ENCODE results near the gene PATL1. TPM values are rescaled to one million over a fixed set of nuclear protein-coding genes. Genes with fewer than 3 reads are reported as not detected.

The PATL1 gene
- total and polyA plus RNA-seq, 2 of the 8 experiments (the other 6 are each of a cell fraction or from before 2014, with no cell fraction given), result 30.4 to 33.4 TPM

GRCh38 chr11:59654893-59655292 lies 13.9 kb downstream of the PATL1 start:
- no peak overlapping the region for H3K18ac ChIP-seq (ENCODE audit: extremely low read depth, low read length)
- no peak overlapping the region for H3K23ac ChIP-seq (ENCODE audit: insufficient read length)
- POLR2A ChIA-PET (ENCODE audit: partially characterized antibody), result interaction anchor here (1.0 kb wide), 2 partner anchors 15 to 16 kb away, joined by 3 read pairs; no protein-coding TSS in a partner anchor
- H2BK15ac ChIP-seq (ENCODE audit: low read length), result no peak overlapping the region
- H3K9me3 ChIP-seq (ENCODE audit: insufficient read depth in 2 of 2, low read depth in 1 of 2, low read length in 1 of 2), result no peaks in the 10 kb centered on the region
- 89% methylated on average over 4 of the region's 4 CpGs; no CpG with 5 or more reads in 1 of the 2 experiments for WGBS, 2 experiments (ENCODE audit: extremely low coverage in 1 of 2, insufficient coverage in 1 of 2, insufficient read length in 1 of 2, insufficient replicate concordance in 2 of 2, low coverage in 1 of 2, low lambda C conversion rate in 2 of 2, missing lambda C conversion rate in 1 of 2)
- peaks cover 0 to 5% of the 10 kb centered on the region in 2 experiments for H4K20me1 ChIP-seq (replicated peaks in 1 of 2; ENCODE audit: control insufficient read depth in 1 of 2, insufficient read depth in 2 of 2, low read length in 2 of 2)
- no peak for FAIRE-seq
- no peak overlapping the region for H2BK12ac ChIP-seq (ENCODE audit: low read depth, low read length)
- H2BK20ac ChIP-seq (ENCODE audit: low read length), result no peak overlapping the region
- H3K4me1 ChIP-seq (replicated peaks in 1 of 4; ENCODE audit: control insufficient read depth in 3 of 4, insufficient read depth in 4 of 4, low read length in 3 of 4), result no peaks in the 10 kb centered on the region
- no peak overlapping the region for H3K56ac ChIP-seq (replicated peaks; ENCODE audit: insufficient read length, low read depth, low read length)
- H3K27ac ChIP-seq (ENCODE audit: low read depth, low read length), result no peak overlapping the region
- H3K27me3 ChIP-seq (replicated peaks in 1 of 4; ENCODE audit: control insufficient read depth in 3 of 4, extremely low read depth in 1 of 4, insufficient read depth in 3 of 4, low read length in 3 of 4), result no peaks in the 10 kb centered on the region
- no peaks in the 10 kb centered on the region for H3K23me2 ChIP-seq (ENCODE audit: low read depth, low read length)
- CTCF ChIA-PET (ENCODE audit: partially characterized antibody), result no interaction called here
- H3K9ac ChIP-seq (replicated peaks in 1 of 4; ENCODE audit: extremely low read depth in 1 of 4, low read depth in 3 of 4, low read length in 3 of 4), result peak overlapping the region in 1 of 4 experiments; percentile 34; a peak in 1 of 7 replicates
- H2AFZ ChIP-seq (ENCODE audit: low read length), result no peak overlapping the region
- peaks cover 23 to 86% (median 71%) of the 10 kb centered on the region in 4 experiments for H3K36me3 ChIP-seq (ENCODE audit: control insufficient read depth in 2 of 4, insufficient read depth in 4 of 4, low read length in 3 of 4)
- no peak overlapping the region for H3K14ac ChIP-seq (ENCODE audit: insufficient read length)
- H2BK120ac ChIP-seq (replicated peaks; ENCODE audit: low read depth, low read length), result no peak overlapping the region
- H3K4ac ChIP-seq (replicated peaks; ENCODE audit: insufficient read length, low read depth, low read length), result no peak overlapping the region
- H4K8ac ChIP-seq (ENCODE audit: extremely low read depth, insufficient read depth, low read length), result no peak overlapping the region
- H2AK5ac ChIP-seq (ENCODE audit: low read depth, low read length), result no peak overlapping the region
- H2BK5ac ChIP-seq (ENCODE audit: low read depth, low read length), result no peak overlapping the region
- no peaks in the 10 kb centered on the region for H3K79me1 ChIP-seq (ENCODE audit: low read depth, low read length)
- H4K91ac ChIP-seq (replicated peaks; ENCODE audit: insufficient read length, low read length), result no peak overlapping the region
- no peaks in the 10 kb centered on the region for H3K79me2 ChIP-seq (ENCODE audit: control insufficient read depth in 1 of 2, insufficient read depth in 2 of 2, low read length in 2 of 2)
- no peak overlapping the region for H3K4me2 ChIP-seq (ENCODE audit: insufficient read depth in 1 of 2, low read depth in 2 of 2, low read length in 2 of 2)
- no peak for DNase-seq (ENCODE audit: low read depth in 1 of 2, low spot score in 2 of 2)
- H3K4me3 ChIP-seq (ENCODE audit: extremely low read depth in 1 of 4, insufficient read depth in 2 of 4, low read depth in 3 of 4, low read length in 4 of 4), result no peak overlapping the region
- H4K5ac ChIP-seq (ENCODE audit: insufficient read length, low read depth, low read length), result no peak overlapping the region
- TF ChIP-seq ASH2L (IDR thresholded peaks at IDR 0.05; ENCODE audit: low read length) (no peak), ATF2 (IDR thresholded peaks at IDR 0.05; ENCODE audit: low read length) (no peak), GABPA (IDR thresholded peaks at IDR 0.05; ENCODE audit: borderline replicate concordance, insufficient read depth, low read length) (no peak), TAF1 (IDR thresholded peaks at IDR 0.05; ENCODE audit: low read depth, low read length) (no peak), KDM1A (IDR thresholded peaks at IDR 0.05; ENCODE audit: borderline replicate concordance, low read length) (no peak), CEBPB (IDR thresholded peaks at IDR 0.05; ENCODE audit: low read depth, low read length) (no peak), JUND (IDR thresholded peaks at IDR 0.05; ENCODE audit: low read length) (no peak), SP2 (IDR thresholded peaks at IDR 0.05; ENCODE audit: low read length) (no peak), TBP (IDR thresholded peaks at IDR 0.05; ENCODE audit: low read depth, low read length) (no peak), KDM4A (IDR thresholded peaks at IDR 0.05; ENCODE audit: low read depth, low read length, severe bottlenecking) (no peak), HDAC2 (IDR thresholded peaks at IDR 0.05; ENCODE audit: borderline replicate concordance in 1 of 2, low read depth in 2 of 2, low read length in 2 of 2) (no peak), HDAC6 (IDR thresholded peaks at IDR 0.05; ENCODE audit: low read depth, low read length) (no peak), NRF1 (IDR thresholded peaks at IDR 0.05; ENCODE audit: low read depth, low read length) (no peak)

Data from H1 (cell line).